Glomerular visceral epithelial cell (primary cell): ENCODE results near the gene WNT7A.

Experiments
- DNase-seq: peaks from one replicate; pipeline ENCODE4 v3.0.0-alpha.2; 2016; ENCODE audit errors: extremely low spot score

The WNT7A gene

DNA sequence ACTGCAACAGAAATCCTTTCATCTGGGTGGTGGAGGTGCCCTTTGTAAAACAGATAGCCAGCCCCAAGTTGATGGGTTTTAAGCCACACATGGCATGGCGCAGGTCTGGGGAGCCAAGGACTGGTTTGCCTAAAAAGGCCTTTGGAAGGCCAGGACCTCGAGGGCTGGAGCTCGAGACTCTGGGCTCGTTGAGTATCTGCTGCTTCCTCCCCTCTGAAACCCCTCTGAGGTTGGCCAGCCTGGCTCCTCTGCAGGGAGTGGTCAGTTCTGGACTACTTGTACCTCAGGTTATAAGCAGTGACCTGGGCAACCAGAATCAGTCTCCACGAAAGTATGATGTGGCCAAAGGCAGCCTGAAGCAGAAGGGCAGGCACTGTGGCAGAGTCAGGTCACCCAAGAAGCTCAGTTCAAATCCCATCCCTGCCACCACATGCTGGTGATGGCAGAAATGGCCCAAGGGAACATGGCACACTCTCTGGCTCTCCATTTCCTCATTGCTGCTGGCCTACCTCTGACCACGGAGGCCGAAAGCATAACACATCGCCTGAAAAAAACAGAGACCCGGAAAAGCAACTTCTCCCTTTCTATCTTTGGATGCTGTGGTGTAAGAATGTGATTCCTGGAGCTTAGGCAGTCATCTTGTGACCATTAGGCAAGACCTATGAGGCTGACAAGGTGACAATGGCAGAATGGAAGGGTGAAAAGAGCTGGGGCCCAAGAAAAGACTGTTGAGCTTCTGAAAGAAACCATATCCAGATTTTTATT, 51.2 kb downstream of the WNT7A start:
- no peak for DNase-seq

- DNase-seq: no peak
These were observed 52.2 kb downstream of the WNT7A start for GRCh38 chr3:13827699-13828098.

DNA sequence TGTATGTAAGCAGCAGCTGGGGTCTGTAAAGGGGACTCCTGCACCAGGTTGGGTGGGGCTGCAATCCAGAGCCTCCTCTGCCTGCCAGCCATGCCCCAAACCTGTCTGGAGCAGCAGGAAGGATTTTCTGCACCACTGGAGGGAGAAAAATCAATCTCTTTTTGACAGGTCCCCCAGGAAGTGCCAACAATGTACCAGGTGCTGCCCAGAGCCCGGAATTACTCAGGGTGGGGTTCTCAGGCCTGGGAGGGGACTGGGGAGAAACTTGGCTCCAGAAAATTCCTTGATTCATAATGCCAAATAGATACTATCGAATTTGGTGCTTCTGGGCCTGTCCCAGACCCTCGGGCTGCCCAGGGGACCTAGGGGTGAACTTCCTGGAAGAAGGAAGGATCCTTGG, 52.6 kb downstream of the WNT7A start:
- DNase-seq: no peak

- no peak for DNase-seq
These were observed 53.2 kb downstream of the WNT7A start for GRCh38 chr3:13826672-13827071.

DNA sequence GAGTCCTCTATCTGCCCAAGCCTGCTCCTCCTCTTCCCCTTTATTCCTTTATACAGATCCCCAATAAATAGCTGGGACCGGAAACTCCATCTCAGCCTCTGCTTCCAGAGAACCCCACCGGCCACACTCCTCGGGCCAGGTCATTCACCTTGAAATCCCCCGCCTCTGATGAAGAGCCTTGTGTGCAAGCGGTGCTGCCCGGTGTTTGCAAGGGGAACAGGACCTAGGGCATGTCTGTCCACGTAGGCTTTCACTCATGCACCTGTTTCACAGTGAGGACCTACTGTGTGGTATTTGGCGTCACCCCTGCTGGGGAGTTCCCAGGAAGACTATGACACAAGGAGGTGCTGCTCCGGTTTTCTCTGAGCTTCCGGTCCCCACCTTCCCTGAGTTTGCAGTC, 54.0 kb downstream of the WNT7A start:
- DNase-seq: no peak

DNA sequence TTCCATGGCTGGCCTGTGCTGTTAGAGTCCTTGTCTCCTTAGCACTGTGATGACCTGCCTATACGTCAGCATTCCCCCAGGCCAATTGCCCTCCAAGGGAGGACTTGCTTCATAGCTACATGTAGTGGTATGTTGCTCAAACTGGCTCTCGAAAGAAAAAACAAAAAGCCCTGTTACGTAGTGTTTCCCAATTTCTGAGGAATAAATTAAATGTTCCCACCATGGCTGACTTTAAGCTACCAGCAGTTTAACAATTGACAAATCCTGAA, 54.6 kb downstream of the WNT7A start:
- no peak for DNase-seq

- DNase-seq: no peak
These were observed 55.2 kb downstream of the WNT7A start for GRCh38 chr3:13824521-13825310.

DNA sequence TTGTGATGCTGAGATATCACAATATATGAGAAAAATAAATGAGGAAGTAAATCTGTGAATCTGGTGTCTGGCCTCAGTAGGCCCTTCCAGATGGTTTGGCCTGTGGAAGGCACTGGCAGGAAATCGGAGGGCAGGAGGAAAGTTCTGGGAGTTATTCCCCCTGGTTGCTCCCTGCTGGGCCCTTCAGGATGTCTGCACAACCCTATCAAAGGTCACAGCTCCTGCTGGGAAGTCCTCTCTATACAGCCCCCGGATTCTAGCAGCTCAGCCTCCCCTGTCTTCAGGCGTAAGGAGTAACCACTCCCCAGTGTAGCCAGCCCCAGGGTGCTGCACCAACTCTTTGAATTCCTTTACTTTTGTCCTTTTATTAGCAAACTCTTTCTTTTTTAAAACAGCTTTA, 56.2 kb downstream of the WNT7A start:
- no peak for DNase-seq

DNA sequence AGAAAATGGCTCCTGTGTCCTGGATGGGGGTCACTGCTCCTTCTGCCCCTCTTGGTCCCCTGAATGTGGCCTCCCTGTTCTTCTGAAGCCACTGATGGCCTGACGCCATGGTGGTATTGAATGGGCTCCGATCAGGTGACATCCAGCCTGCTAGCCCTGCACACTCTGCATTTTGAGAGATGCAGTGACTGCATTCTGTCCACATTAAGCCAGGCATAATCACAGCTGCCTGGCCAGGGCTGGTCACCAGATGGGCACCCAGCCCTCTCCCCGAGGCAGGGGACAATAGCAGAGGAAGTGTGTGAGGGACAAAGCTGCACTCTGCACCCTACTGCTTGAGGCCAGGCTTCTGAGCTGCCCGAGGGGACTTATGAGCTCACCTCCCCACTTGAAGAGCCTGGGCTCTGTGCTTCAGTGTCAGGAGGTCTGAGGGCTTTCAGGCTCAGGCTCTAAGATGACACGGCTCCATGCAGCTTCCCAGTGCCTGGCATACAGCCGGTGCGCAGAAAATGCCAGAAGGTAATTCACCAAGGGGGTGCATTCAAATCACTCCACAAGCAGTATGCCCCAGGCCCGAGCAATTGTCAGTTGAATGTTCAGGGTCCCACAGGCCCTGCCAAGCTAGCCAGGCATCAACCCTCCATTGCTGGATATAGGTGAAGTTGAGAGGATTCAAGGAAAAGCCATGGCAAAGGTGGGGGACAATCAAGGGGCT, 56.8 kb downstream of the WNT7A start:
- no peak for DNase-seq

GRCh38 chr3:13822042-13822441, 57.8 kb downstream of the WNT7A start:
- no peak for DNase-seq

GRCh38 chr3:13821126-13821525, 58.7 kb downstream of the WNT7A start:
- no peak for DNase-seq

DNA sequence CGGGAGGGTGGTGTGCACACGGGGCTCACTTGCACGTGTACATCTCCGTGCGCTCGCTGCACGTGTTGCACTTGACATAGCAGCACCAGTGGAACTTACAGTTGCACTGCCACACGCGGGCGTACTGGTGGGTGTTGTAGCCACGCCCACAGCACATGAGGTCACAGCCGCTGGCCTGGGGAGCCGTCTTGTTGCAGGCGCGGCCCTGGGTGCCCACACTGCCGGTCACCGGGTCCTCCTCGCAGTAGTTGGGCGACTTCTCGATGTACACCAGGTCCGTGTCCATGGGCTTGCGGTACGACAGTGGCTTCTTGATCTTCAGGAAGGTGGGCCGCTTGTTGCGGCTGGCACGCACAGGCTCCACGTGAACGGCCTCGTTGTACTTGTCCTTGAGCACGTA, 61.0 kb downstream of the WNT7A start:
- DNase-seq: no peak

DNA sequence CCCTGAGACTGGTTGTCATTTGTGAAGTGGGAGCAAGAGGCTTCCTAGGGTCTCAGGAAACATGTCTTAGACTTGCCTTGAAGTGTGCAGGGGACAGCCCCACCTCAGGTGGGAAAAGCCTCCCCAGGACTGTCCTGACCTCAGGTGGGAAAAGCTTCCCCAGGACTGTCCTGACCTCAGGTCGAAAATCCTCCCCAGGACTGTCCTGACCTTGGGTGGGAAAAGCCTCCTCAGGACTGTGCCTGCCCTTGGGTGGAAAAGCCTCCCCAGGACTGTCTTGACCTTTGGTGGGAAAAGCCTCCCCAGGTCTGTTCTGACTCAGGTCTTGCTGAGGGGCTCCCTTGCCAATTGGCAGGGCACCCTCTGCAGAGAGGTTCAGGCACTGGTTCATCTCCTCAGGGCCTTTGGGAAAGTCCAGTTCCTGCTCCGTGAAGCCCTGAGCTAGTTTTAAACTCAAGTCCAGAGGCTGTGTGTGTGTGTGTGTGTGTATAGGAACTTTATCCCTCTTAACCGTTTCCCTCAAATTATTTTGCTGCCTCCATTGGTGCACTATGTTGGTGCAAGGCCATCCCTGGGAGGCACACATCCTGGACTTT, 64.7 kb downstream of the WNT7A start:
- no peak for DNase-seq

DNA sequence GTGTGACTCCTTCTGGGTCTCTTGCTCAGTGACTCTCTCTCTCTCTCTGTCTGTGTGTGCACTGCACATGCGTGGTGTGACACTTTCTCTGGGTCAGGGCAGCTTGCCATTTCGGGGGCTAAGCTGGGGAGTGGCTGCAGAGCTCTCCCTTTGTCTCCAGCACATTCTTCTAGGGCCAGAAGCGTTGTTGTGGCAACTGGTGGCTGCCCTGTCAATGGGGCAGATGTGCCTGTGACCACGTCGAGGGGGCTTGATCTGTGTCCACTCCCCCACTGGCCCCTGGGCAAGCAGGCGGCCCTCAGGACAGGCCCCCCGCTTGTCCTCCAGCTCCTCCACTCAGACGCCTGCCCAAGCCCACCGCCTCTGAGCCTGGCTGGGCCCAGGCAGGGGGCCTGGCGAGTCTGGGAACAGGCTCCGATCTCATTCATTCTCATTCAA, 67.8 kb downstream of the WNT7A start:
- DNase-seq: no peak

DNA sequence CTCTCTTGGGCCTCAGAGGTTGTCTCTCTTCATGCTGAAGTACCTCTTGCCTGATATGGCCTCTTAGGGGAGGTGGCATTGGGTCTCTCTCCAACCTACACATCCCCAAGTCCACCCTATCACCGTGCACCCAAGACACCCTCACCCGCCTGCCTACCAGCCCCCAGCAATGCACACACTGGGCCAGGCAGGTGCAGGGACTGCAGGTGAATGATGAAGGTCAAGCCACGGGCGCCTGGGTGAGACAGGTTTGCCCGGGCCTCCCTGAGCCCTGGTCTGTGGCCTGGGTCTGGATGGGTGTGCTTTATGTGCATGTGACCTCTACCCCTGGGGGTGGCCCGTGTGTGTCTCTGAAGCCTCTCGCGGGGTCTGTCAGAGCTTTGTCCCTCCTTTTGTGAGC, 68.3 kb downstream of the WNT7A start:
- no peak for DNase-seq

- DNase-seq: no peak
These were observed 71.3 kb downstream of the WNT7A start for GRCh38 chr3:13808550-13808949.

DNA sequence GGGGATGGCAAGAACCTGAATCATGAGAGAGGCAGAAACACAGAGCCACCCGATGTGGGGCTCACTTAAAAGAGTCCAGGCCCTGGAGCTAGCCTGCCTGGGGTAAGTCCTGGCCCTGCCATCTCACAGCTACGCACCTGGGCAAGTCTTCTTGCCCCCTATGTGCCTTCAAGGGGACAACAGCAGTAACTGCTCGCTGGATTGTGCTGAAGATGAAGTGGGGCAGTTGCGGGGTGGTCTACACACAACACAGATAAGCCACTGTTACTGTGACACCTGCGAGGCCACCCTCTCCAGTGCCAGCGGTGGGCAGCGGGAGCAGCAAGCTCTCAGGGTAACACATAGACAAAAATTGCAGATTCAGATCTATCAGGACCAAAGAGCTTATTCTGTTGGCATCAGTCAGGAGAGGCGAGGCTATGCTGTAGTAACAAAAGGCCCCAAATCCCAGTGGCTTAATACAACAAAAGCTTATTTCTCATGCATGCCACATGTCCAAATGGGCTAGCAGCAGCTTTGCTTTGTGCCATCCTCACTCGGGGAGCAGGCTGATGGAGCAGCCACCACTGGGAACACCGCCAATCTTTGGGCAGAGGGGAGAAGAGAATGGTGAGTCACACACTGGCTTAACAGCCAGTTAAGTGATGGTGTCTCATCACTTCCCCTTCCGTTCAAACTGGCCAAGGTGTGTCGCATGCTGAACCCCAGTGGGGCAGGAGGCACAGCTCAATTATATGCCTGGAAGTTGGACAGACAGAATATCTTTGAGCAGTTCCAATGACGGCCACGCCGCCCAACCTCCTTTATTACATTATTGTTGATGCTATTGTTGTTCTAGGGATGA, 78.3 kb downstream of the WNT7A start:
- DNase-seq: no peak

DNA sequence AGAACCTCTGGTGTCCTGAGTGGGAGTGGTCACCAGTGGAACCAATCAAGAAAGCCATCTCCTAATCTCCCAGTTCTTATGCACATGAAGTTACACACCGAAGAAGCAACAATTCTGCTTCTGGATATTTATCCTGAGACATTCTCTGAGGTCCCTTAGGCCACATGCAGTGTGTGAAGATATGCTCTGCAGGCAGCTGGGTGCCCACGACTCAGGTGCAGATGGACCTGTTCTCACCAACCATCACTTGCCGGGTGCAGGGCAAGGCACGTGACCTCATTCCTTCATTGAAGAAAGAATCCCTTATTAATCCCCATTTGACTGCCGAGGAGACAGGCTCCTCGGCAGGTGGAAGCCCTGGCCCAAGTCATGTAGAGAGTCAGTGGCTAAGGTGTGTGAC, 79.8 kb downstream of the WNT7A start:
- no peak for DNase-seq

DNA sequence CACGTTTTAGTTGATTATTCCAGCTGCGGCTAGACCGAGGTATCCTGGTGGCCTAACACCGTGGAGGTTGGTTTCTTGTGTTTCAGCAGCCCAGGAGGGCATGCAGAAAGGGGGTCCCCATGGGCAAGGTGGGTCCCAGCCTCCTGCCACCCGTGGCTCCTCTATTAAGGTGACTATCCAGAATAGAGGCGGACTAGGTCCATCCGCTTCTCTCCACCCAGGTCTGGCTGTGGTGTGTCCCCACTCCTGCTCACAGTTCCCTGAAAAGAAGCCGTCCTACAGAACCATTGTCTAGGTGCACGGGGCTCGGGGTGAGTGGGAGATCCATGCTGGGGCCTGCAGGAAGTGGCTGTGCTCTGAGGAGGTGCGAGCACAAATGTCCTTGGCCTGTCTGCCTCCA, 81.5 kb downstream of the WNT7A start:
- DNase-seq: no peak

DNA sequence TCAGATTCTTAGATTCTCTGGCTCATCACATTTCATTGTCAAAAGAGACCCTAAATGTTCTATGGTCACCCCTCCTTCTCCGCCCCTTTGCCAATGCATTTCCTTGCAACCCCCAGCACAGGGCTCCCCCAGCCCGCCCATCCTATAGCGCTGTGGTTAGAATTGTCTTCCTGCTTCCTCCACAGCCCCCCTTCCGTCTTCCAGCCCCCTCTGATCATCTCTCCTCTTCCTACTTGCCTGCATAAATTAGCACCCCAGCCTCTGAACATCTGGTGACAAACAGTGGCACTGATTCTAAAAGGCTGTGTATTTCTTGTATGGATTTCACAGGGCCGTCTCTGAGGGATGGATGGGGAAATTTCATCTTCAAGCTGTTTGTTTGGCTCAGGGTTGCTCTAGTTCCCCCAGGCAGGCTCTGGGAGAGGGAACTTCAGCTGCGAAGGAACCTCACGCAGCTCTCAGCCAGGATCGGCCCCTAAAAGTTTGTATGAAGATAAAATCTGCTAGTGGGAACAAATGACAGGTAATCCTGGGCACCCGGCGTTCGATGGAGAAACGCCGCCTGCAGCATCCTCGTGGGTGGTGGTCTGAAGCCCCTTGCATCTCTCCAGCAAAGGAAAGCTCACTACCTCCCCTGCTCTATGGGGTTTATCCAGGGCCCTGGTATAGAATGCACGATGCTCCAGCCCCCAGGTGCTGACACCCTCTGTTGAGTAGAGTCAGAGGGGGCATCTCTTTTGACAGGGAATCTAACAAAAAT, 83.0 kb downstream of the WNT7A start:
- no peak for DNase-seq

- DNase-seq: no peak
These were observed 84.1 kb downstream of the WNT7A start for GRCh38 chr3:13795816-13796215.
